SU-DHL-6 (cell line): ENCODE results near the gene FDX1.

Experiments used
- H2AFZ ChIP-seq: fragments of 200-600 bp; sonication (generic); 2 replicates; pipeline ENCODE4 v1.6.1; 2014; ENCODE audit warnings: low read depth, mild to moderate bottlenecking, moderate library complexity, mixed read lengths, antibody characterized with exemption, low read length; ENCODE audit not compliant: severe bottlenecking
- H3F3A ChIP-seq: fragments of 200-600 bp; shearing (Covaris generic); 2 replicates; pipeline ENCODE4 v1.6.0; 2016; ENCODE audit warnings: antibody characterized with exemption, mild to moderate bottlenecking; ENCODE audit not compliant: insufficient read depth
- H3K27ac ChIP-seq: fragments of 200-600 bp; sonication (generic); 2 replicates; pipeline ENCODE4 v1.5.1; 2016; ENCODE audit warnings: low read depth, mild to moderate bottlenecking, low read length, moderate library complexity, mixed read lengths
- H3K27me3 ChIP-seq: fragments of 200-600 bp; sonication (generic), shearing (Covaris generic); 2 replicates; pipeline ENCODE4 v1.6.0; 2014; ENCODE audit warnings: mild to moderate bottlenecking, low read length
- H3K36me3 ChIP-seq: fragments of 200-600 bp; sonication (generic); 2 replicates; pipeline ENCODE4 v1.6.1; 2014; ENCODE audit warnings: mild to moderate bottlenecking, low read length, mixed read lengths
- H3K4me2 ChIP-seq: fragments of 300-600, 200-600 bp; shearing (Covaris generic), sonication (generic); 2 replicates; pipeline ENCODE4 v1.6.0; 2014; ENCODE audit warnings: low read length, low read depth, mild to moderate bottlenecking; ENCODE audit not compliant: poor library complexity, severe bottlenecking
- H3K4me3 ChIP-seq: fragments of 200-600 bp; sonication (generic); 2 replicates; pipeline ENCODE4 v1.5.1; 2014; ENCODE audit warnings: antibody characterized with exemption, low read length, mild to moderate bottlenecking, mixed read lengths; ENCODE audit not compliant: insufficient read depth, poor library complexity, severe bottlenecking
- H3K79me2 ChIP-seq: fragments of 200-600 bp; sonication (generic); 2 replicates; pipeline ENCODE4 v1.6.1; 2014; ENCODE audit warnings: mild to moderate bottlenecking, low read length, moderate library complexity; ENCODE audit not compliant: insufficient read depth
- H3K9ac ChIP-seq: fragments of 200-600 bp; sonication (generic); 2 replicates; pipeline ENCODE4 v1.7.0; 2014; ENCODE audit warnings: mild to moderate bottlenecking, low read length
- H3K9me2 ChIP-seq: fragments of 200-600 bp; sonication (generic); replicated peaks from 2 replicates; pipeline ENCODE4 v1.6.1; 2014; ENCODE audit warnings: low read length; ENCODE audit not compliant: insufficient read depth
- H3K9me3 ChIP-seq: fragments of 200-600 bp; sonication (generic); 2 replicates; pipeline ENCODE4 v1.6.1; 2014; ENCODE audit warnings: low read length, mixed read lengths; ENCODE audit not compliant: insufficient read depth
- H4K20me1 ChIP-seq: fragments of 200-600 bp; sonication (generic); 2 replicates; pipeline ENCODE4 v1.6.1; 2014; ENCODE audit warnings: low read depth, mild to moderate bottlenecking, antibody characterized with exemption, low read length, moderate library complexity, mixed read lengths
- EZH2phosphoT487 ChIP-seq: fragments of 200-600 bp; sonication (generic), shearing (Covaris generic); conservative IDR thresholded peaks from 2 replicates; pipeline ENCODE4 v1.6.1; 2018; ENCODE audit warnings: mild to moderate bottlenecking, antibody characterized with exemption, low read length, moderate library complexity, mixed read lengths
- TF ChIP-seq, protein P1 (sequence below): fragments of 200-600 bp; sonication (generic); IDR thresholded peaks from one replicate; pipeline ENCODE4 v1.5.1; 2017; ENCODE audit warnings: antibody characterized with exemption, mild to moderate bottlenecking, low read length, moderate library complexity; ENCODE audit not compliant: insufficient read depth, poor library complexity, severe bottlenecking

Gene FDX1

GRCh38 chr11:110508786-110509185 is 79.0 kb downstream of the FDX1 start:
- no peak for TF ChIP-seq EZH2phosphoT487
- TF ChIP-seq, protein P1, sequence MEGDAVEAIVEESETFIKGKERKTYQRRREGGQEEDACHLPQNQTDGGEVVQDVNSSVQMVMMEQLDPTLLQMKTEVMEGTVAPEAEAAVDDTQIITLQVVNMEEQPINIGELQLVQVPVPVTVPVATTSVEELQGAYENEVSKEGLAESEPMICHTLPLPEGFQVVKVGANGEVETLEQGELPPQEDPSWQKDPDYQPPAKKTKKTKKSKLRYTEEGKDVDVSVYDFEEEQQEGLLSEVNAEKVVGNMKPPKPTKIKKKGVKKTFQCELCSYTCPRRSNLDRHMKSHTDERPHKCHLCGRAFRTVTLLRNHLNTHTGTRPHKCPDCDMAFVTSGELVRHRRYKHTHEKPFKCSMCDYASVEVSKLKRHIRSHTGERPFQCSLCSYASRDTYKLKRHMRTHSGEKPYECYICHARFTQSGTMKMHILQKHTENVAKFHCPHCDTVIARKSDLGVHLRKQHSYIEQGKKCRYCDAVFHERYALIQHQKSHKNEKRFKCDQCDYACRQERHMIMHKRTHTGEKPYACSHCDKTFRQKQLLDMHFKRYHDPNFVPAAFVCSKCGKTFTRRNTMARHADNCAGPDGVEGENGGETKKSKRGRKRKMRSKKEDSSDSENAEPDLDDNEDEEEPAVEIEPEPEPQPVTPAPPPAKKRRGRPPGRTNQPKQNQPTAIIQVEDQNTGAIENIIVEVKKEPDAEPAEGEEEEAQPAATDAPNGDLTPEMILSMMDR, result no peak
- no peak overlapping the region for H3K27ac ChIP-seq
- H3K4me2 ChIP-seq, result no peak overlapping the region
- H3K9me2 ChIP-seq, result no peaks in the 10 kb centered on the region
- no peaks in the 10 kb centered on the region for H3F3A ChIP-seq
- H4K20me1 ChIP-seq, result no peaks in the 10 kb centered on the region
- H2AFZ ChIP-seq, result no peak overlapping the region
- H3K4me3 ChIP-seq, result no peak overlapping the region
- H3K9ac ChIP-seq, result no peak overlapping the region
- H3K36me3 ChIP-seq, result no peaks in the 10 kb centered on the region
- H3K79me2 ChIP-seq, result no peaks in the 10 kb centered on the region
- no peaks in the 10 kb centered on the region for H3K9me3 ChIP-seq
- H3K27me3 ChIP-seq, result no peaks in the 10 kb centered on the region

DNA sequence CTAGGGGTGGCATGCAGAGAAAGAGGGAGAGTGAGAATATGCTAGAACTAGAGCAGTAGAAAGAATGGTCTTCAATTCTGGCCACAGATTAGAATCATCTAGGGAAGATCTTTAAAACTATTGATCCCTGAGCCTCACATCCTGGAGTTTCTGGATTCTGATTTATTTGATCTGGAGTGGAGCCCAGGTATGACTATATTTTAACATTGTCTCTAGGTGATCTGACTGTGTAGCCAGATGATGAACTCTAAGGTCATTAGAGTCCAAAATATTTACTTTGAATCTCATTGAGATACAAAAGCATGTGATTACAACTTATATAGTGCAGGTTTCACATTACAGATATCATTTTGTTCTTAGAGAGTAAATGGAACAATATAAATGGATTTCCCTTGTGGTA is 79.7 kb downstream of the FDX1 start:
- Histone ChIP-seq H2AFZ (no peak overlapping the region), H4K20me1 (no peaks in the 10 kb centered on the region), H3K36me3 (no peaks in the 10 kb centered on the region), H3K79me2 (no peaks in the 10 kb centered on the region), H3K9me2 (no peaks in the 10 kb centered on the region), H3K27ac (no peak overlapping the region), H3K9me3 (no peaks in the 10 kb centered on the region), H3K4me3 (no peak overlapping the region), H3K27me3 (no peaks in the 10 kb centered on the region), H3K4me2 (no peak overlapping the region), H3K9ac (no peak overlapping the region), H3F3A (no peaks in the 10 kb centered on the region)
- TF ChIP-seq EZH2phosphoT487, result no peak
- TF ChIP-seq, protein P1, result no peak

- H3K27ac ChIP-seq, result no peak overlapping the region
- no peaks in the 10 kb centered on the region for H3K27me3 ChIP-seq
- no peaks in the 10 kb centered on the region for H3K36me3 ChIP-seq
- no peak overlapping the region for H3K4me3 ChIP-seq
- no peak overlapping the region for H3K9ac ChIP-seq
- H3K9me3 ChIP-seq, result no peaks in the 10 kb centered on the region
- no peak overlapping the region for H3K4me2 ChIP-seq
- no peaks in the 10 kb centered on the region for H3K9me2 ChIP-seq
- H2AFZ ChIP-seq, result no peak overlapping the region
- H4K20me1 ChIP-seq, result no peaks in the 10 kb centered on the region
- no peak for TF ChIP-seq EZH2phosphoT487
- TF ChIP-seq, protein P1, result no peak
- no peaks in the 10 kb centered on the region for H3F3A ChIP-seq
- no peaks in the 10 kb centered on the region for H3K79me2 ChIP-seq
Measured at GRCh38 chr11:110512026-110512425, 82.3 kb downstream of the FDX1 start.
